Panc1 (cell line): Measurements from ENCODE around the gene SYT17. TPM values are rescaled to one million over a fixed set of nuclear protein-coding genes. Genes with fewer than 3 reads are reported as not detected.

Experiments
- ATAC-seq: fragments of 200-7000 bp; cut with Tn5 transposase; 2 replicates; pipeline ENCODE4 v1.9.1; 2020; ENCODE audit warnings: mild to moderate bottlenecking, moderate library complexity
- BruUV-seq: library from RNA; stranded (reverse); fragments of 400-500 nt; replicated peaks from 2 replicates; lab custom pipeline; 2021; lab: Mats Ljungman, UMichigan
- CTCF ChIA-PET: fragments of 300-600 bp; sonication (Branson Sonifier 250); formaldehyde crosslinking; loops from one replicate; lab custom pipeline; 2022; ENCODE audit warnings: antibody characterized with exemption; lab: Charles Lee
- POLR2A ChIA-PET: fragments of 300-600 bp; sonication (Branson Sonifier 250); formaldehyde crosslinking; loops from one replicate; lab custom pipeline; 2022; ENCODE audit warnings: antibody characterized with exemption; lab: Charles Lee
- DNase-seq: peaks from one replicate; pipeline ENCODE4 v3.0.0-alpha.2; 2010; ENCODE audit warnings: low read depth, low spot score
- H3K27ac ChIP-seq: 2 replicates; pipeline ENCODE4 v1.5.1; 2011; ENCODE audit warnings: mild to moderate bottlenecking, low read length, inconsistent platforms
- H3K27me3 ChIP-seq: fragments of 200-500 bp; sonication (Bioruptor generic); 2 replicates; pipeline ENCODE4 v1.6.0; 2014; ENCODE audit warnings: low read length, inconsistent platforms; ENCODE audit not compliant: control insufficient read depth, insufficient read depth
- H3K36me3 ChIP-seq: fragments of 200-500 bp; sonication (Bioruptor generic); 2 replicates; pipeline ENCODE4 v1.5.1; 2014; ENCODE audit warnings: inconsistent platforms, mild to moderate bottlenecking, low read length, moderate library complexity; ENCODE audit not compliant: control insufficient read depth, insufficient read depth
- H3K4me1 ChIP-seq: 2 replicates; pipeline ENCODE4 v1.5.1; 2011; ENCODE audit warnings: inconsistent platforms, mild to moderate bottlenecking, low read length, moderate library complexity; ENCODE audit not compliant: control insufficient read depth, insufficient read depth
- H3K4me3 ChIP-seq, 2 experiments: 2 replicates each; pipeline ENCODE4 v1.5.1; 2011 to 2012; ENCODE audit warnings: low read depth in 2 of 2, low read length in 2 of 2, mild to moderate bottlenecking in 2 of 2, inconsistent platforms in 1 of 2, moderate library complexity in 1 of 2
- H3K9me3 ChIP-seq: fragments of 200-500 bp; sonication (Bioruptor generic); 2 replicates; pipeline ENCODE4 v1.5.1; 2014; ENCODE audit warnings: low read depth, mild to moderate bottlenecking, inconsistent platforms, low read length, moderate library complexity; ENCODE audit not compliant: control insufficient read depth, insufficient read depth
- CTCF ChIP-seq: fragments of 450-650 bp; IDR thresholded peaks from 2 replicates; pipeline ENCODE4 v1.5.1; 2017; ENCODE audit warnings: mild to moderate bottlenecking
- POLR2AphosphoS5 ChIP-seq: IDR thresholded peaks from 2 replicates; pipeline ENCODE4 v1.6.1; 2012; ENCODE audit warnings: mild to moderate bottlenecking, low read depth, low read length, moderate library complexity
- REST ChIP-seq, 2 experiments: IDR thresholded peaks; 2 replicates each; pipeline ENCODE4 v1.6.1; 2011 to 2012; ENCODE audit warnings: low read depth in 2 of 2, control low read depth in 1 of 2, low read length in 1 of 2, mild to moderate bottlenecking in 1 of 2, moderate library complexity in 1 of 2; ENCODE audit not compliant: insufficient read depth in 1 of 2
- SIN3A ChIP-seq: IDR thresholded peaks from 2 replicates; pipeline ENCODE4 v1.6.1; 2012; ENCODE audit warnings: low read depth, mild to moderate bottlenecking, low read length, moderate library complexity, borderline replicate concordance; ENCODE audit not compliant: insufficient read depth
- TCF7L2 ChIP-seq: IDR thresholded peaks from 2 replicates; pipeline ENCODE4 v1.6.1; 2011; ENCODE audit warnings: mild to moderate bottlenecking, low read depth, low read length, inconsistent platforms
- in situ Hi-C: cut with HindIII; loops from 2 replicates; pipeline ENCODE4 v1.10.0; 2016; ENCODE audit warnings: low sequenced_read_pairs, low pct_unique_long_range_greater_than_20kb
- intact Hi-C: fragments of 100-400 bp; cut with micrococcal nuclease; formaldehyde crosslinking; loops from one replicate; pipeline ENCODE4 v1.10.0; 2022; ENCODE audit not compliant: unreplicated experiment
- total RNA-seq: library from RNA; stranded (reverse); gene quantifications from one replicate; pipeline ENCODE4 v1.2.1, GENCODE V29; 2021; ENCODE audit not compliant: unreplicated experiment

The SYT17 gene
- total RNA-seq, 1 experiment from 2014 or later, result 5.4 TPM

GRCh38 chr16:19308392-19308791 is 140.4 kb downstream of the SYT17 start:
- no peak overlapping the region for H3K27ac ChIP-seq
- H3K36me3 ChIP-seq, result no peaks in the 10 kb centered on the region
- CTCF ChIA-PET, result no interaction called here
- H3K27me3 ChIP-seq, result no peaks in the 10 kb centered on the region
- no TSS peak for BruUV-seq
- POLR2A ChIA-PET, result no interaction called here
- no peak overlapping the region for H3K4me3 ChIP-seq
- no peak for DNase-seq
- ATAC-seq, result no peak
- H3K4me1 ChIP-seq, result no peaks in the 10 kb centered on the region
- intact Hi-C loops (no loop called here), in situ Hi-C loops (no loop called here)
- no peaks in the 10 kb centered on the region for H3K9me3 ChIP-seq
- TF ChIP-seq SIN3A (no peak), POLR2AphosphoS5 (no peak), CTCF (no peak), REST (IDR thresholded peaks at IDR 0.05; ENCODE audit: insufficient read depth in 1 of 2, low read depth in 2 of 2, low read length in 1 of 2) (no peak), TCF7L2 (no peak)

GRCh38 chr16:19309178-19309577 is 141.1 kb downstream of the SYT17 start:
- Histone ChIP-seq H3K36me3 (no peaks in the 10 kb centered on the region), H3K27ac (no peak overlapping the region), H3K27me3 (no peaks in the 10 kb centered on the region), H3K4me1 (no peaks in the 10 kb centered on the region), H3K4me3 (no peak overlapping the region), H3K9me3 (no peaks in the 10 kb centered on the region)
- ChIA-PET POLR2A (no interaction called here), CTCF (no interaction called here)
- in situ Hi-C loops (no loop called here), intact Hi-C loops (no loop called here)
- ATAC-seq (no peak), DNase-seq (no peak)
- BruUV-seq, result no TSS peak
- TF ChIP-seq SIN3A (no peak), CTCF (no peak), TCF7L2 (no peak), REST (IDR thresholded peaks at IDR 0.05; ENCODE audit: insufficient read depth in 1 of 2, low read depth in 2 of 2, low read length in 1 of 2) (no peak), POLR2AphosphoS5 (no peak)
